Neural progenitor cell (in vitro differentiated cells): ENCODE data around the gene TEX11. TPM values are rescaled to one million over a fixed set of nuclear protein-coding genes. Genes with fewer than 3 reads are reported as not detected.

Experiments
- DNase-seq: peaks from one replicate; pipeline ENCODE4 v3.0.0-alpha.2; 2016; ENCODE audit warnings: low spot score
- H2AFZ ChIP-seq: fragments of 200-600 bp; sonication (generic); replicated peaks from 2 replicates; pipeline ENCODE4 v1.6.1; 2016; ENCODE audit warnings: antibody characterized with exemption
- H3F3A ChIP-seq: fragments of 200-600 bp; sonication (generic); 2 replicates; pipeline ENCODE4 v1.6.1; 2016; ENCODE audit warnings: antibody characterized with exemption, low read depth
- H3K27ac ChIP-seq: fragments of 200-600 bp; sonication (generic); 2 replicates; pipeline ENCODE4 v1.5.1; 2016; ENCODE audit warnings: mild to moderate bottlenecking
- H3K27me3 ChIP-seq: fragments of 200-600 bp; sonication (generic); 2 replicates; pipeline ENCODE4 v1.6.1; 2016; ENCODE audit warnings: mild to moderate bottlenecking, moderate library complexity
- H3K36me3 ChIP-seq: fragments of 200-600 bp; sonication (generic); 2 replicates; pipeline ENCODE4 v1.5.1; 2016
- H3K4me1 ChIP-seq: fragments of 200-600 bp; sonication (generic); 2 replicates; pipeline ENCODE4 v1.6.1; 2016; ENCODE audit warnings: mixed run types
- H3K4me2 ChIP-seq: fragments of 200-600 bp; sonication (generic); 2 replicates; pipeline ENCODE4 v1.6.1; 2016
- H3K4me3 ChIP-seq: fragments of 200-600 bp; sonication (generic); 2 replicates; pipeline ENCODE4 v1.5.1; 2016
- H3K79me2 ChIP-seq: fragments of 200-600 bp; sonication (generic); 2 replicates; pipeline ENCODE4 v1.6.1; 2016; ENCODE audit warnings: low read depth
- H3K9ac ChIP-seq: fragments of 200-600 bp; sonication (generic); 2 replicates; pipeline ENCODE4 v1.6.1; 2016
- H3K9me3 ChIP-seq: fragments of 200-600 bp; sonication (generic); 2 replicates; pipeline ENCODE4 v1.5.1; 2016; ENCODE audit warnings: low read depth
- H4K20me1 ChIP-seq: fragments of 200-600 bp; sonication (generic); 2 replicates; pipeline ENCODE4 v1.6.1; 2016; ENCODE audit warnings: low read depth
- H3K27ac Mint-ChIP-seq: 3 replicates; pipeline ENCODE4 v1.8.0; 2021; ENCODE audit warnings: mixed read lengths
- H3K27me3 Mint-ChIP-seq: 2 replicates; pipeline ENCODE4 v1.8.0; 2022; ENCODE audit warnings: low read depth, mild to moderate bottlenecking, inconsistent platforms, moderate library complexity, mixed read lengths; ENCODE audit not compliant: insufficient read depth
- H3K36me3 Mint-ChIP-seq: 3 replicates; pipeline ENCODE4 v1.8.0; 2021; ENCODE audit warnings: mixed read lengths
- H3K4me1 Mint-ChIP-seq: 3 replicates; pipeline ENCODE4 v1.8.0; 2021; ENCODE audit warnings: mixed read lengths
- H3K4me3 Mint-ChIP-seq: 3 replicates; pipeline ENCODE4 v1.8.0; 2021; ENCODE audit warnings: mild to moderate bottlenecking, moderate library complexity, mixed read lengths
- H3K9me3 Mint-ChIP-seq: 3 replicates; pipeline ENCODE4 v1.8.0; 2020; ENCODE audit warnings: mixed read lengths
- EZH2 ChIP-seq: fragments of 200-600 bp; sonication (generic); IDR thresholded peaks from 2 replicates; pipeline ENCODE4 v1.6.1; 2017; ENCODE audit warnings: antibody characterized with exemption, mild to moderate bottlenecking, moderate library complexity
- EZH2phosphoT487 ChIP-seq: fragments of 200-600 bp; sonication (generic); IDR thresholded peaks from 2 replicates; pipeline ENCODE4 v1.6.1; 2017; ENCODE audit warnings: antibody characterized with exemption
- total RNA-seq: library from RNA; depleted of rRNA; stranded (reverse); fragments of >200 nt; gene quantifications from 2 replicates; pipeline ENCODE4 v1.2.3, GENCODE V29; 2015; ENCODE audit warnings: low replicate concordance
- TF ChIP-seq, protein P1 (sequence below): fragments of 200-600 bp; sonication (generic); IDR thresholded peaks from 2 replicates; pipeline ENCODE4 v1.5.1; 2017; ENCODE audit warnings: antibody characterized with exemption, mild to moderate bottlenecking

The TEX11 gene
- total RNA-seq, 1 donor from 2014 or later, result not detected

DNA sequence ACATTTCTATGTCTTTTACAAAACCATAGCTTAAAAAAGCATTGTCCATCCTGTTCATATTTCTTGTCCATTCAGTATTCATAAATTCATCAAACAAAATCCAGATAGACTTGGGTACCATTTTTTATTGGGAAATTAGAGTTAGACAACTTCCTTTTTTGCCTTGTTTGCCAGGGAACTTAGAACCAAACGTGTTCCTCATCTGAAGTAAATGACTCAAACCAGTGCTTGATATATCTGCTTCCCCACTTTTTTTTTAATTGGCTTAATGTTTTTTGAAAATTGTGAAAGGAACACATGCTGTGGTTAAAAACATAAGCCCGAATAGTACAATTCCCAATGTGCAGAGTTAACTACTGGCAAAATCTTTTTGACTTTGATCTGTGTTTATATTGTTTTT is 419.7 kb downstream of the TEX11 start:
- Histone ChIP-seq H4K20me1 (peaks cover 44% of the 10 kb centered on the region), H3K4me1 (no peaks in the 10 kb centered on the region), H3F3A (no peaks in the 10 kb centered on the region), H3K36me3 (peaks cover 11% of the 10 kb centered on the region), H3K27ac (no peak overlapping the region), H2AFZ (no peak overlapping the region), H3K4me3 (no peak overlapping the region), H3K79me2 (peaks cover 74% of the 10 kb centered on the region), H3K4me2 (no peak overlapping the region), H3K9ac (no peak overlapping the region), H3K27me3 (no peaks in the 10 kb centered on the region), H3K9me3 (no peaks in the 10 kb centered on the region)
- Mint-ChIP-seq H3K4me3 (no peak overlapping the region), H3K27ac (no peak overlapping the region), H3K4me1 (no peaks in the 10 kb centered on the region), H3K36me3 (peaks cover 21% of the 10 kb centered on the region), H3K9me3 (no peaks in the 10 kb centered on the region), H3K27me3 (peaks cover 4% of the 10 kb centered on the region)
- TF ChIP-seq EZH2 (no peak), EZH2phosphoT487 (no peak)
- TF ChIP-seq, protein P1, sequence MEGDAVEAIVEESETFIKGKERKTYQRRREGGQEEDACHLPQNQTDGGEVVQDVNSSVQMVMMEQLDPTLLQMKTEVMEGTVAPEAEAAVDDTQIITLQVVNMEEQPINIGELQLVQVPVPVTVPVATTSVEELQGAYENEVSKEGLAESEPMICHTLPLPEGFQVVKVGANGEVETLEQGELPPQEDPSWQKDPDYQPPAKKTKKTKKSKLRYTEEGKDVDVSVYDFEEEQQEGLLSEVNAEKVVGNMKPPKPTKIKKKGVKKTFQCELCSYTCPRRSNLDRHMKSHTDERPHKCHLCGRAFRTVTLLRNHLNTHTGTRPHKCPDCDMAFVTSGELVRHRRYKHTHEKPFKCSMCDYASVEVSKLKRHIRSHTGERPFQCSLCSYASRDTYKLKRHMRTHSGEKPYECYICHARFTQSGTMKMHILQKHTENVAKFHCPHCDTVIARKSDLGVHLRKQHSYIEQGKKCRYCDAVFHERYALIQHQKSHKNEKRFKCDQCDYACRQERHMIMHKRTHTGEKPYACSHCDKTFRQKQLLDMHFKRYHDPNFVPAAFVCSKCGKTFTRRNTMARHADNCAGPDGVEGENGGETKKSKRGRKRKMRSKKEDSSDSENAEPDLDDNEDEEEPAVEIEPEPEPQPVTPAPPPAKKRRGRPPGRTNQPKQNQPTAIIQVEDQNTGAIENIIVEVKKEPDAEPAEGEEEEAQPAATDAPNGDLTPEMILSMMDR, result no peak
- DNase-seq, result no peak

GRCh38 chrX:70485466-70485865 is 423.0 kb downstream of the TEX11 start:
- Histone ChIP-seq H3F3A (peaks cover 17% of the 10 kb centered on the region), H3K4me2 (no peak overlapping the region), H2AFZ (no peak overlapping the region), H3K79me2 (peaks cover 86% of the 10 kb centered on the region), H4K20me1 (peaks cover 68% of the 10 kb centered on the region), H3K4me3 (no peak overlapping the region), H3K27ac (no peak overlapping the region), H3K36me3 (peaks cover 10% of the 10 kb centered on the region), H3K9ac (no peak overlapping the region), H3K4me1 (peaks cover 12% of the 10 kb centered on the region), H3K9me3 (no peaks in the 10 kb centered on the region), H3K27me3 (no peaks in the 10 kb centered on the region)
- no peak overlapping the region for H3K4me3 Mint-ChIP-seq
- H3K4me1 Mint-ChIP-seq, result peaks cover 17% of the 10 kb centered on the region
- no peak for DNase-seq
- no peak for TF ChIP-seq EZH2
- TF ChIP-seq, protein P1, result no peak
- no peak for TF ChIP-seq EZH2phosphoT487
- peaks cover 5% of the 10 kb centered on the region for H3K36me3 Mint-ChIP-seq
- H3K9me3 Mint-ChIP-seq, result no peaks in the 10 kb centered on the region
- no peak overlapping the region for H3K27ac Mint-ChIP-seq
- H3K27me3 Mint-ChIP-seq, result no peaks in the 10 kb centered on the region

DNA sequence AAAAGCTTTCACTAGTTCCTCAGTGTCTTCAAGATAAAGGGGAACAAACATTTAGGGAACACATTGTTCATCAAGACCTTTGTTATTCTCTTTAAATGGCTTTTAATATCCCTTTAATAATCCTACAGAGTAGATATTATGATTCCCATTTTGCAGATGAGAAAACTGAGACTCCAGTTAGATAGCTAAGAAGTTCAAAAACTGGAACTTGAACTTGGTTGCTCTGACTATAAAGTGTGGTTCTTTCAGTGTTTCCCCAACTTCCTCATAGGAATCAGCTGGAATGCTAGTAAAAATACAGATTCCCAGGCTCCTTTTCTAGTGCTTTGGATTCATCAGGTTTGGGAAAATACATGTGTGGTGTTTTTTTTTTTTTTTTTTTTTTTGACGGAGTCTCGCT is 426.2 kb downstream of the TEX11 start:
- no peaks in the 10 kb centered on the region for H3K27me3 Mint-ChIP-seq
- Histone ChIP-seq H3K27ac (no peak overlapping the region), H2AFZ (no peak overlapping the region), H3K4me2 (no peak overlapping the region), H3F3A (peaks cover 36% of the 10 kb centered on the region), H3K4me3 (no peak overlapping the region), H3K9me3 (no peaks in the 10 kb centered on the region), H3K36me3 (no peaks in the 10 kb centered on the region), H3K27me3 (no peaks in the 10 kb centered on the region), H4K20me1 (peaks cover 88% of the 10 kb centered on the region), H3K4me1 (peaks cover 38% of the 10 kb centered on the region), H3K9ac (no peak overlapping the region), H3K79me2 (peaks cover 82% of the 10 kb centered on the region)
- no peak overlapping the region for H3K4me3 Mint-ChIP-seq
- TF ChIP-seq, protein P1, result no peak
- TF ChIP-seq EZH2phosphoT487, result no peak
- TF ChIP-seq EZH2, result no peak
- no peak for DNase-seq
- H3K9me3 Mint-ChIP-seq, result no peaks in the 10 kb centered on the region
- peaks cover 2% of the 10 kb centered on the region for H3K36me3 Mint-ChIP-seq
- H3K27ac Mint-ChIP-seq, result no peak overlapping the region
- peaks cover 49% of the 10 kb centered on the region for H3K4me1 Mint-ChIP-seq
